Peyer's patch (tissue), 4 donors: ENCODE data around the gene PRKD1. TPM values are rescaled to one million over a fixed set of nuclear protein-coding genes. Genes with fewer than 3 reads are reported as not detected.

Source experiments
- DNase-seq, 3 donors: peaks; one replicate each; pipeline ENCODE4 v3.0.0-alpha.2; 2017 to 2019
- H3K27ac ChIP-seq, 4 donors: fragments of 200-600 bp; sonication (generic); one replicate each; pipeline ENCODE4 v1.5.1; 2016 to 2019
- H3K27me3 ChIP-seq, 2 donors: fragments of 200-600 bp; sonication (generic); one replicate each; pipeline ENCODE4 v1.5.1; 2019
- H3K36me3 ChIP-seq, 3 donors: fragments of 200-600 bp; sonication (generic); one replicate each; pipeline ENCODE4 v1.5.1; 2016 to 2019
- H3K4me1 ChIP-seq, 4 donors: fragments of 200-600 bp; sonication (generic); one replicate each; pipeline ENCODE4 v1.5.1; 2016 to 2019
- H3K4me3 ChIP-seq, 4 donors: fragments of 200-600 bp; sonication (generic); 1 replicate in 3 of 4; 2 replicates in 1 of 4; pipeline ENCODE4 v1.5.1; 2016 to 2019; ENCODE audit warnings: mild to moderate bottlenecking in 1 of 4
- H3K9me3 ChIP-seq, 4 donors: fragments of 200-600 bp; sonication (generic); one replicate each; pipeline ENCODE4 v1.5.1; 2016 to 2019; ENCODE audit warnings: mild to moderate bottlenecking in 1 of 4
- POLR2A ChIP-seq, 2 donors: fragments of 450-650 bp; IDR thresholded peaks; one replicate each; pipeline ENCODE4 v1.5.1; 2017; ENCODE audit warnings: antibody characterized with exemption in 2 of 2, mild to moderate bottlenecking in 2 of 2, moderate library complexity in 2 of 2
- total RNA-seq, 4 donors: library from RNA; depleted of rRNA; stranded (reverse); fragments of >200 nt; gene quantifications; one replicate each; pipeline ENCODE4 v1.1.0, GENCODE V29; 2016
- TF ChIP-seq, protein P1 (sequence below), 6 experiments: fragments of 450-650 bp in 4 of 6; fragments of 200-600 bp in 2 of 6; sonication (generic) in 1 of 6; IDR thresholded peaks; one replicate each; pipeline ENCODE4 v1.5.1; 2017 to 2019; ENCODE audit warnings: antibody characterized with exemption in 6 of 6, mild to moderate bottlenecking in 3 of 6, moderate library complexity in 1 of 6

PRKD1 gene
- total RNA-seq, 4 donors from 2014 or later, result 0.88 to 5.0 (median 3.6) TPM

DNA sequence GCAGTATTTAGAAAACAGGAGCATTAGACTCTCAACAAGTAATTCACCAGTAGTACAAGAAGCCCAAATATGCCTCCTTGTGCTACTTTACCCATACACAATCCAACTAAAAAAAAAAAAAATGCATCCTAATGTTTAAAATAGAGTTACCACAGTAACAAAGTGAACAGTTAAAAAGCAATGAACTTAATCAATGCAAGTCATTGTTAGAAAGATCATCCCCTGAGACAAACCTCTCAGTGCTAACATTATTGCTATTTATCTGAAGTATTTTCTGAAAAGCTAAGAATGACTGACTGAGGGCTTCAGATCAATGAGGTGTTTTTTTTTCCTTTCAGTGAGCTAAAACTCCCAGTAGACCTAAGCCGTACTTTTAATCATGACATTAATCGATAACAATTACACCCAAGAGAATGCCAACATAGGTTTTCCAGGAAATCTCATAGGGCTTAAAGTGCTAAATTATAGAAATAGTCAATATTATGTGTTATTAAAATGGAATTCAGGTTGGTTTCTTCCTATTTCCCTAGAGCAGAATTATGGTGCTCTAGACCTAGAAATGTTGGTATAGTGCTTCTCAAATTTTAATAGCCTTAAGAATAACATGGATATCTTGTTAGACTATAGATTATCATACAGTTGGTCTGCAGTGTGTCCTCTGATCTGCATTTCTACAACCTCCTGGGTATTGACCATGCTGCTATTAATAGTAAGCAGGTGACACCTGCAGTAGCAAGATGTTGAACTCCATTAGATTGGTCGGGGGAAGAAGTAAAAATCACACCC is 123.0 kb downstream of the PRKD1 start:
- TF ChIP-seq, protein P1, sequence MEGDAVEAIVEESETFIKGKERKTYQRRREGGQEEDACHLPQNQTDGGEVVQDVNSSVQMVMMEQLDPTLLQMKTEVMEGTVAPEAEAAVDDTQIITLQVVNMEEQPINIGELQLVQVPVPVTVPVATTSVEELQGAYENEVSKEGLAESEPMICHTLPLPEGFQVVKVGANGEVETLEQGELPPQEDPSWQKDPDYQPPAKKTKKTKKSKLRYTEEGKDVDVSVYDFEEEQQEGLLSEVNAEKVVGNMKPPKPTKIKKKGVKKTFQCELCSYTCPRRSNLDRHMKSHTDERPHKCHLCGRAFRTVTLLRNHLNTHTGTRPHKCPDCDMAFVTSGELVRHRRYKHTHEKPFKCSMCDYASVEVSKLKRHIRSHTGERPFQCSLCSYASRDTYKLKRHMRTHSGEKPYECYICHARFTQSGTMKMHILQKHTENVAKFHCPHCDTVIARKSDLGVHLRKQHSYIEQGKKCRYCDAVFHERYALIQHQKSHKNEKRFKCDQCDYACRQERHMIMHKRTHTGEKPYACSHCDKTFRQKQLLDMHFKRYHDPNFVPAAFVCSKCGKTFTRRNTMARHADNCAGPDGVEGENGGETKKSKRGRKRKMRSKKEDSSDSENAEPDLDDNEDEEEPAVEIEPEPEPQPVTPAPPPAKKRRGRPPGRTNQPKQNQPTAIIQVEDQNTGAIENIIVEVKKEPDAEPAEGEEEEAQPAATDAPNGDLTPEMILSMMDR (IDR thresholded peaks at IDR 0.05), result no peak
- no peak for TF ChIP-seq POLR2A (IDR thresholded peaks at IDR 0.05)
- Histone ChIP-seq H3K4me3 (no peak overlapping the region), H3K4me1 (no peaks in the 10 kb centered on the region), H3K9me3 (no peaks in the 10 kb centered on the region), H3K27me3 (no peaks in the 10 kb centered on the region), H3K27ac (no peak overlapping the region), H3K36me3 (no peaks in the 10 kb centered on the region)
- no peak for DNase-seq

DNA sequence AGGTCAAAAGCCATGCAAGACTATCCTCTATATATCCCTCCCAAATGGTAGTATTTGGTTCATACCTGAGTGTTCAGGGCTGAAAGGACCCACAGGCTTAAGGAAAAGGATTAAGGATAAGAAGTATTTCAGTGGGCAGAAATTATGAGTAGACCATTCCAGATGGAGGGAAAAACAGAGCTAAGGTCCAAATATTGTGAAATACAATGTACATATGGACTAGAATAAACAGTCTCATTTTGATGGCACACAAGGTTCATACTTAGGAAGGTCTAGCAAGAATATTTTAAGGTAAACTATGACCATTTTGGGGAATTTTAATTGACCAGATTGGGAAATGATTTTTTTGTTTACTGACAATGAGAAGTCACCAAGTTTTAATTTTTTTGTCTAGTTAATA is 124.6 kb downstream of the PRKD1 start:
- no peak overlapping the region for H3K27ac ChIP-seq

DNA sequence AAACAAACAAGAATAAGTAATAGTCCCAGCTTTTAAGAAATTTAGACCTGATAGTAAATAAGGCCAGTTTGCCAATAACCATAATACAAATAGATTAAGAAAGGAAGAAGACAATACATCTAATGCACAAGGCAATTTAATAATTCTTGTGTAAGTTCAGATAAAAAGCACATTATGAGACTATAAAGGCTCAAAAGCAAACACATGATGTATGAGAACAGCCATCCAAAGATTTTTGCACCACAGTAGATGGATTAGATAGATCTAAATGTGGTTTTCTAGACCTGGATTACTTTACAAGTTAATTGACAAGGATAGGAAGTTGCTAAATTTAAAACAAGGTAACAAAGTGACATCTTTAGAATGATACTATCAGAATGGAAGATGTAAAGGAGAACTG is 125.4 kb downstream of the PRKD1 start:
- no peak for DNase-seq
- no peaks in the 10 kb centered on the region for H3K36me3 ChIP-seq
- no peaks in the 10 kb centered on the region for H3K27me3 ChIP-seq
- no peaks in the 10 kb centered on the region for H3K4me1 ChIP-seq
- no peak overlapping the region for H3K4me3 ChIP-seq
- no peak overlapping the region for H3K27ac ChIP-seq
- TF ChIP-seq, protein P1 (IDR thresholded peaks at IDR 0.05), result no peak
- TF ChIP-seq POLR2A (IDR thresholded peaks at IDR 0.05), result no peak
- no peaks in the 10 kb centered on the region for H3K9me3 ChIP-seq

More for the DNA sequence above, 124.6 kb downstream of the PRKD1 start:
- no peaks in the 10 kb centered on the region for H3K36me3 ChIP-seq
- no peak for DNase-seq
- TF ChIP-seq, protein P1 (IDR thresholded peaks at IDR 0.05), result no peak
- TF ChIP-seq POLR2A (IDR thresholded peaks at IDR 0.05), result no peak
- H3K27me3 ChIP-seq, result no peaks in the 10 kb centered on the region
- H3K4me1 ChIP-seq, result no peaks in the 10 kb centered on the region
- no peaks in the 10 kb centered on the region for H3K9me3 ChIP-seq
- no peak overlapping the region for H3K4me3 ChIP-seq

DNA sequence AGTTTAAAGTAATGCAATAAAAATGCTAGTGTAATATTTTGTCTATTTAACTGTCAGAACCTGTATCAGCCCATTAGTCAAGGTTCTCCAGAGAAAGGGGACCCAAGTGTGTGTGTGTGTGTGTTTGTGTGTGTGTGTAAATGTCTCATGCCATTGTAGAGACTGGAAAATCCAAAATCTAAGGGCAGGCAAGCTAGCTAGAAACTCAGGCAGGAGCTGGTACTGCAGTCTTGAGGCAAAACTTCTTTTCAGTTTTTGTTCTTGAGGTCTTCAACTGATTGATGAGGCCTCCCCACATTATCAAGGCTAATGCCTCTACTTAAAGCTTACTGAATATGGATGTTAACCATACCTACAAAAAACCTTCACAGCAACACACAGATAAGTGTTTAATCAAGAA is 126.7 kb downstream of the PRKD1 start:
- Histone ChIP-seq H3K4me3 (no peak overlapping the region), H3K27me3 (no peaks in the 10 kb centered on the region), H3K9me3 (no peaks in the 10 kb centered on the region), H3K36me3 (no peaks in the 10 kb centered on the region), H3K27ac (no peak overlapping the region), H3K4me1 (no peaks in the 10 kb centered on the region)
- no peak for TF ChIP-seq POLR2A (IDR thresholded peaks at IDR 0.05)
- TF ChIP-seq, protein P1 (IDR thresholded peaks at IDR 0.05), result no peak
- no peak for DNase-seq

DNA sequence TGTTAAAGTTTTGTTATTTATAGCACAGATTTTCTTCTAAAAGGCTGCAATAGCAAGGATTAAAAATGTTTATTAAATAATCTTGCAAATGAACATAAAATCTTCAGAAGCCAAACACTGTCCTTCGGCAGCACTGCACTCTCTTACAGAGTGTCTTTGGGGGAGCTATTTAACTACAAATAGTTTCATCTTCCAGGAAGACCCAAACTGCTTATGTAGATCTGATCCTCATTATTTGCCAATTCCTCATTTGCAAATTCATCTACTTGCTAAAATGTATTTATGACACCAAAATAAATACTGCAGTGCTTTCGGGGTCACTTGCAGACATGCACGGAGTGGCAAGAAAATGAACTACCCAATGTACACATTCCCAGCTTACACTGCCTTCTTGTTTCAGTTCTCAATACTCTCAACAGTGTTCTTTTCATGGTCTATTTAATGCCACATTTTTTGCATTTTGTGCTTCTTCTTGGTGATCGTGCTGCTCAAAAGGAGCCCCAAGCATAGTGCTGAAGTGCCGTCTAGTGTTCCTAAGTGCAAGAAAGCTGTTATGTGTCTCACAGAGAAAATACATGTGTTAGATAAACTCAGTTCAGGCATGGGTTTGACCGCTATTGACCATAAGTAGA is 128.1 kb downstream of the PRKD1 start:
- H3K4me1 ChIP-seq, result no peaks in the 10 kb centered on the region
- H3K9me3 ChIP-seq, result no peaks in the 10 kb centered on the region
- DNase-seq, result no peak
- TF ChIP-seq, protein P1 (IDR thresholded peaks at IDR 0.05), result no peak
- H3K4me3 ChIP-seq, result no peak overlapping the region
- H3K27ac ChIP-seq, result no peak overlapping the region
- no peaks in the 10 kb centered on the region for H3K36me3 ChIP-seq
- H3K27me3 ChIP-seq, result no peaks in the 10 kb centered on the region
